HuH-7 (cell line): ENCODE data around the gene WFDC9.
"Not testable (repeated sequence)": the region's sequence is repeated elsewhere in the genome, so short reads cannot be mapped to it uniquely, and the experiment has no call there.

ENCODE experiments used
- DNase-seq: peaks from one replicate; pipeline ENCODE4 v3.0.0; 2011; ENCODE audit warnings: low spot score

The WFDC9 gene

GRCh38 chr20:45631184-45631583 lies at the start of gene WFDC9:
Gene WFDC9, minus strand, starts transcription at chr20:45631284. Its CDS starts 21,103 bp downstream, at chr20:45610181.
- DNase-seq: no peak

- no peak for DNase-seq
Observed at GRCh38 chr20:45679650-45680049, 48.6 kb upstream of the WFDC9 start.

- DNase-seq: no peak
Observed at GRCh38 chr20:45672765-45673164, 41.7 kb upstream of the WFDC9 start.

- DNase-seq: no peak
Observed at GRCh38 chr20:45670139-45670538, 39.1 kb upstream of the WFDC9 start, which contains the start of gene WFDC11. Gene WFDC11, minus strand, starts transcription at chr20:45670239. Its CDS starts 19,639 bp downstream, at chr20:45650600.

GRCh38 chr20:45657038-45657437 lies 26.0 kb upstream of the WFDC9 start:
- DNase-seq: not testable (repeated sequence)

- not testable (repeated sequence) for DNase-seq
Observed at GRCh38 chr20:45651726-45652125, 20.6 kb upstream of the WFDC9 start.

GRCh38 chr20:45649312-45649863 lies 18.3 kb upstream of the WFDC9 start:
- DNase-seq: no peak

- no peak for DNase-seq
Observed at GRCh38 chr20:45647441-45648050, 16.5 kb upstream of the WFDC9 start.

GRCh38 chr20:45646875-45647274 lies 15.8 kb upstream of the WFDC9 start:
- no peak for DNase-seq

- not testable (repeated sequence) for DNase-seq
Observed at GRCh38 chr20:45645869-45646268, 14.8 kb upstream of the WFDC9 start.

- not testable (repeated sequence) for DNase-seq
Observed at GRCh38 chr20:45641076-45641475, 10.0 kb upstream of the WFDC9 start.

GRCh38 chr20:45639687-45640086 lies 8.6 kb upstream of the WFDC9 start:
- no peak for DNase-seq

GRCh38 chr20:45636513-45636912 lies 5.4 kb upstream of the WFDC9 start:
- DNase-seq: no peak

- DNase-seq: no peak
Observed at GRCh38 chr20:45630371-45630770, 713 bp downstream of the WFDC9 start.

GRCh38 chr20:45629496-45630100 lies 1.5 kb downstream of the WFDC9 start, which contains the start of gene WFDC10A:
Gene WFDC10A, plus strand, starts transcription at chr20:45629739. Its CDS starts 75 bp downstream, at chr20:45629814.
- DNase-seq: peak; percentile 68

- no peak for DNase-seq
Observed at GRCh38 chr20:45626540-45626939, 4.5 kb downstream of the WFDC9 start.

GRCh38 chr20:45621593-45621992 lies 9.5 kb downstream of the WFDC9 start:
- DNase-seq: peak; percentile 8

- no peak for DNase-seq
Observed at GRCh38 chr20:45617591-45617990, 13.5 kb downstream of the WFDC9 start.

- no peak for DNase-seq
Observed at GRCh38 chr20:45612314-45612713, 18.8 kb downstream of the WFDC9 start.

GRCh38 chr20:45611054-45611453 lies 20.0 kb downstream of the WFDC9 start:
- DNase-seq: no peak

GRCh38 chr20:45607810-45608209 lies 23.3 kb downstream of the WFDC9 start:
- no peak for DNase-seq

GRCh38 chr20:45595235-45595634 lies 35.8 kb downstream of the WFDC9 start:
- DNase-seq: no peak

- DNase-seq: no peak
Observed at GRCh38 chr20:45593498-45593897, 37.6 kb downstream of the WFDC9 start.
